MM.1S (cell line): Measurements from ENCODE around the gene TRAK2.

Source experiments
- CTCF ChIP-seq: fragments of 300-600 bp; sonication (generic); IDR thresholded peaks from 2 replicates; pipeline ENCODE4 v1.5.1; 2016; ENCODE audit warnings: antibody characterized with exemption, low read length, mixed read lengths
- EZH2phosphoT487 ChIP-seq: fragments of 300-600 bp; sonication (generic); IDR thresholded peaks from 2 replicates; pipeline ENCODE4 v1.6.1; 2018; ENCODE audit warnings: antibody characterized with exemption, low read length

- TF ChIP-seq CTCF (no peak), EZH2phosphoT487 (no peak)
Observed at GRCh38 chr2:201482543-201482942, 31.3 kb upstream of the TRAK2 start.
